Duodenal mucosa (tissue), 2 donors: ENCODE results near the gene MYO3B.

Experiments
- H3K27ac ChIP-seq: one replicate; pipeline ENCODE4 v1.7.0; 2013; ENCODE audit warnings: low read depth, low read length
- H3K27me3 ChIP-seq, 2 donors: one replicate each; pipeline ENCODE4 v1.7.0; 2013; ENCODE audit warnings: low read length in 2 of 2, control low read depth in 1 of 2; ENCODE audit not compliant: insufficient read depth in 2 of 2, control insufficient read depth in 1 of 2
- H3K36me3 ChIP-seq, 2 donors: one replicate each; pipeline ENCODE4 v1.7.0; 2013; ENCODE audit warnings: low read length in 2 of 2, control low read depth in 1 of 2; ENCODE audit not compliant: insufficient read depth in 2 of 2, control insufficient read depth in 1 of 2
- H3K4me1 ChIP-seq, 2 donors: one replicate each; pipeline ENCODE4 v1.7.0; 2013; ENCODE audit warnings: low read length in 2 of 2, control low read depth in 1 of 2; ENCODE audit not compliant: insufficient read depth in 2 of 2, control insufficient read depth in 1 of 2
- H3K4me3 ChIP-seq, 2 donors: one replicate each; pipeline ENCODE4 v1.7.0; 2013; ENCODE audit warnings: low read length in 2 of 2, low read depth in 1 of 2
- H3K9ac ChIP-seq, 2 donors: one replicate each; pipeline ENCODE4 v1.7.0; 2013; ENCODE audit warnings: low read length in 2 of 2, low read depth in 1 of 2
- H3K9me3 ChIP-seq, 2 donors: one replicate each; pipeline ENCODE4 v1.7.0; 2013; ENCODE audit warnings: low read length in 2 of 2, control low read depth in 1 of 2; ENCODE audit not compliant: control insufficient read depth in 1 of 2

Gene MYO3B

GRCh38 chr2:170701011-170701410 is 523.1 kb downstream of the MYO3B start:
- H3K4me1 ChIP-seq, result no peaks in the 10 kb centered on the region
- H3K36me3 ChIP-seq, result no peaks in the 10 kb centered on the region
- H3K27ac ChIP-seq, result no peak overlapping the region
- no peak overlapping the region for H3K9ac ChIP-seq
- H3K27me3 ChIP-seq, result no peaks in the 10 kb centered on the region
- H3K9me3 ChIP-seq, result peaks cover 0 to 7% of the 10 kb centered on the region in 2 donors
- no peak overlapping the region for H3K4me3 ChIP-seq

GRCh38 chr2:170703776-170704476 is 526.0 kb downstream of the MYO3B start:
- peaks cover 0 to 4% of the 10 kb centered on the region in 2 donors for H3K27me3 ChIP-seq
- no peak overlapping the region for H3K27ac ChIP-seq
- H3K9ac ChIP-seq, result no peak overlapping the region
- H3K4me3 ChIP-seq, result no peak overlapping the region
- no peaks in the 10 kb centered on the region for H3K4me1 ChIP-seq
- H3K36me3 ChIP-seq, result no peaks in the 10 kb centered on the region
- peaks cover 0 to 7% of the 10 kb centered on the region in 2 donors for H3K9me3 ChIP-seq
